HG03354 (cell line): Measurements from ENCODE around the gene FGD6.
"Not testable (repeated sequence)": the region's sequence is repeated elsewhere in the genome, so short reads cannot be mapped to it uniquely, and the experiment has no call there.

Source experiments
- ATAC-seq: cut with Tn5 transposase; IDR thresholded peaks from one replicate; pipeline ENCODE4 v1.9.1; 2021; ENCODE audit warnings: mild to moderate bottlenecking; ENCODE audit not compliant: unreplicated experiment, poor library complexity, severe bottlenecking

Gene FGD6

GRCh38 chr12:95101957-95102356, 115.3 kb downstream of the FGD6 start:
- not testable (repeated sequence) for ATAC-seq

DNA sequence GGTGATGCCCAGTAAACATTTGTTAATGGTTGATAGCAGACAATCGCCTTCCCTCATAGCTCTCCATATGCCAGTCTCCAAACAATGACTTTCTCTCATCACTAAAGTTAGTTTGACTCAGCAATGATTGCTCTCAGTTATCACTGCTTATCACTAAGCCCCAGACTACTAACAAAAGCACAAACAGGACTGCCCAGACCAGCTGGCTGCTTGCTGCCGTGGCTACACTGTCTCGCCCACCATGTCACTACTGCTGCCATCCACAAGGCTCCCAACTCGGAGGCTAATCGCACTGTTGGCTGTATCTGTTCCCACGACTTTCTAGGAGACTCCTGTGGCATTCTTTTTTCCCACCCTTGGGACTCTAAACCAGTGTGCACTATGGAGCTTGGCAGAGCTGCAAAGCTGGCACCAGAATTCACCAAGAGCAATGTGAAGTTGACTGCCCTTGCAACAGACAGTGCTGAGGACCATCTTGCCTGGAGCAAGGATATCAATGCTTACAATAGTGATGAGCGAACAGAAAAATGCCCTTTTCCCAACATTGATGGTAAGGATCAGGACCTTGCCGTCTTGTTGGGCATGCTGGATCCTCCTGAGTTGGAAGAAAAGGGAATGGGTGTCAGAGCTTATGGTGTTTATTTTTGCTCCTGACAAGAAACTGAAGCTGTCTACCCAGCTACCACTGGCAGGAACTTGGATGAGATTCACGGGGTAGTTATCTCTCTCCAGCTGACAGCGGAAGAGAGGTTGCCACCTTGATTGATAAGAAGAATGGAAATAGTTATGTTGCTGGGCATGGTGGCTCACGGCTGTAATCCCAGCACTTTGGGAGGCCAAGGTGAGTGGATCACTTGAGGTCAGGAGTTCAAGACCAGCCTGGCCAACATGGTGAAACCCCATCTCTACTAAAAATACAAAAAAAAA, 116.7 kb downstream of the FGD6 start:
- no peak for ATAC-seq

DNA sequence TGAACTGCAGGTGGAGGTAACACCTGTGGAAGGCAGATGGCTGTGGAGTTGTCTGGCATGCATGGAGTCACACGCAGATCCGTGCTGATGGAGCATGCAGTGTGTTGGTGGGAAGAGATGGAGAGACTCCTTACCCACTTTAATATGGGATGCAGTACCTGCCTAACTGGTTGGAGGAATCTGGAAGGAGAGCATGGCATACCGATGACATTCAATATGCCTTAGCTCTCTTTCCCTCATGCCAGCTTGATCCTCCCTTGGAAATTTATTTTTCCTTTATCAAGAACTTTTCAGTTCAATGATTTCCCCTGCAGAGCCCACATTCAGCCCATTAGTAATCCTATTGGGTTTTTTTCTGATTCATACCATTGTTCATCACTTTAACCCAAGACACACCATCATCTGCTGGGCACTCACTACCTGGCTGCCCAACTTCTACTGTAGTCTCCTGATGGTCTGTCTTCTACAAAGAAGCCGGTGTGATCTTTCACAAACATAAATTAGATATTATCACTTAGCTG, 117.9 kb downstream of the FGD6 start:
- ATAC-seq: no peak

DNA sequence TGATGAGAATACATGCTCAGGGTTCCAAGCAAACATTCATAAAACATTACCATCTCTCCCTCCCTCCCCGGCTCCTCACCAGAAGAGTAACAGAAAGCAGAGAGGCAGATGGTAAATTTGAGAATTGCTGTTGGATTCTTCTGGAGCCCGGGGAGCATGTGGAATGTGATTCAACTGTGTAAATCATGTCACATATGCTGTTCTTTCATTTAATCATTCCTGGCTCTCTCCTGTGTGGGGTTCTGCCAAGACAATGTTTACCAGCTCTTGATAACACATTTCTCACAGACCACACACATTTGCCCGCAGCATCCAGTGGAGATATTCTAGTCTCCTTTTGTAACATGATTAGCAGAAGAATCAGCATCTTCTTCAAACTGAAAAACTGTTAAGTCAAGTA, 120.4 kb downstream of the FGD6 start:
- ATAC-seq: no peak

DNA sequence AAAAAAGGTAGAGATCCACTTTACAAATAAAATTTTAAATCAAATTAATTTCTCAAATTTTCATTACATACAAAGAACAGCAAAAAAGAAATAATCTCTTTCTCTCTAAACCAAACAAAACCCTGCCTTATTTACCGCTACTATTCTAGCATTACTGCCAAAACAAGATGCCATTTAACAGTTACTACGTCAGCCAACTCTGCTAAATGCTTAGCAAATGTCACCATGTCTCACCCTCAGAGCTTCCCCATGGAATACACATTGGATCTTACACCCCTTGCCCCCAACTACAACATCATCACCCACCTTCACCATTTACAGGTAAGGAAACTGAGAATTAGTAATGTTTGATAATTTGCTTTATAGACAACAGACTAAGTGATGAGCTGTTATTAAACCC, 120.9 kb downstream of the FGD6 start:
- ATAC-seq: no peak

DNA sequence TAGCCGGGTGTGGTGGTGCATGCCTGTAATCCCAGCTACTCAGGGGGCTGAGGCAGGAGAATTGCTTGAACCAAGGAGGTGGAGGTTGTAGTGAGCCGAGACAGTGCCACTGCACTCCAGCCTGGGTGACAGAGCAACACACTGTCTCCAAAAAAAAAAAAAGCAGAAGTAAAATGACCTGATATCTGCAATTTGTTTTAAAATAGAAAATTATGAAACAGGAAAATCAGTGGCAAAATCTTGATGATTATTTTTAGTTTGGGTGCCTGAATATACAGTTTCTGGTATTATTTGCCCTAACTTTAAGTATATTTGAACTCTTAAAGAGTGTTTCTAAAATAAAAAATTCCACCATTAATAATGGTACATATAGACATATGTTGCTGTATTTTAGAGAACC, 121.4 kb downstream of the FGD6 start:
- not testable (repeated sequence) for ATAC-seq

- ATAC-seq: no peak
Observed at GRCh38 chr12:95089462-95089861, 127.8 kb downstream of the FGD6 start.

- no peak for ATAC-seq
Observed at GRCh38 chr12:95088379-95088778, 128.9 kb downstream of the FGD6 start.

DNA sequence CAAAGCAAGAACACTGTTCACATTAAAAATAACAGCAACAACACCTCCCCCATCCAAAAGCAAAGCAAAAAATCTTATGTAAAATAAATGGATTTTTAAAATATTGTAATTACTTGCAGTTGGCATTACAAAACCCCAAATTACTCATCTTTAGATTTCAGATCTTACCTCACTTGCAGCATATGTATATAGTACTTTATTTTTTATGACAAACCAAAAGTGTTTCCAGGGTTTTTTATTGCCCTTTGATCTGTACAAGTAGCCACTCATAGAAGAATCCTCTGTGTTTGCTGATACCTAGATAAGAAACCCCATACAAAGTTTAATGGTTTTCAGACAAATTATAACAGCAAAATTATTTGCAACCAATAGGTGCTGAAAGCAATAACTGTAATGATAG, 131.7 kb downstream of the FGD6 start:
- ATAC-seq: no peak

GRCh38 chr12:95083938-95084337, 133.3 kb downstream of the FGD6 start:
- ATAC-seq: no peak

DNA sequence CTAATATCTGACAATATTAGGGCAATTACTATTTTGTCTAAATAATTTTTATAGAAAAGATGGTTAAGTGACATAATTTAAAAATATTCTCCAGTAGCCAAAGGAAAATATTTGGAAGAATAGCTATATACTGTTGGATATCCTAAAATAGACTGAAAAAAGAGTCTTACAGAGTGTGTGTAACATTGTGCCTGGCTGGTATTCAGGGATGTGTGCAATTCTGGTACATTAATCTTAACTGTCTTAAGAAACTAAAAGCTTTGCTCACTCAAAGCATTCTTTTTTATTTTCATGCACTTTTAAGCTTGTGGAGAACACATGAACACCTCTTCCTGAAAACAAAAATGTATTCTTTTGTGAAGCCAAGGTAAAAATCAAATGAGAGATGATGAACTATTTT, 133.8 kb downstream of the FGD6 start:
- no peak for ATAC-seq

GRCh38 chr12:95077341-95077740, 139.9 kb downstream of the FGD6 start:
- ATAC-seq: no peak

- no peak for ATAC-seq
Observed at GRCh38 chr12:95074766-95075165, 142.5 kb downstream of the FGD6 start.

DNA sequence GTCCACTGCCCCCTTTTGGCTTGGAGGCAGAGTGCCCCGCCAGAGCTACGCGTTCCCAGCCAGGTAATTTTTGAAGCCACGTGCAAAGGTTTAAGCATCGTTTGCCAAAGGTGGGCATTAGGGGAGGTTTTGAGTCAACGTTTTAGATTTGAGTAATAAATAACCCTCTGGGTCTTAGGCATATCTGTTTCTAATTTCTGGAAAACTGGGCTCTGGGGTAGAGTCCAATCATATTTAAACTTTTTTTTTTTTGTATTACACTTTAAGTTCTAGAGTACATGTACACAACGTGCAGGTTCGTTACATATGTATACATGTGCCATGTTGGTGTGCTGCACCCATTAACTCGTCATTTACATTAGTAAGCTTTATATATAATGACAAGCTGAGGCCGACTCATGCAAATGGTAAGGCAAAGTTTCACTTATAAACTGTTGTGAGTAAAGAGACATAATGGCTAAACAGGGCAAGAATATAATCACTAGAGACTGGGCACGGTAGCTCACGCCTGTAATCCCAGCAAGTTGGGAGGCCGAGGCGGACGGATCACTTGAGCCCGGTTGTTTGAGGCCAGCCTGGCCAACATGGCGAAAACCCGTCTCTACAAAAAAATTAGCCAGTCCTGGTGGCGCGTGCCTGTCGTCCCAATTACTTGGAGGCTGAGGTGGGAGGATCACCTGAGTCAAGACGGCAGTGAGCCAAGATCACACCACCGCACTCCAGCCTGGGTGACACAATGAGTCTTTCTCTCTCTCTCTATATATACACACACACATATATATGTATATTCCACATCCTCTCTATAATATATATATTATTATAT, 143.4 kb downstream of the FGD6 start:
- ATAC-seq: no peak

- ATAC-seq: peak; percentile 96
Observed at GRCh38 chr12:95072900-95073697, 144.2 kb downstream of the FGD6 start, which contains the start of gene NR2C1. Gene NR2C1 (minus strand): TSS chr12:95073618. CDS start chr12:95067384, 6,234 bp downstream.

DNA sequence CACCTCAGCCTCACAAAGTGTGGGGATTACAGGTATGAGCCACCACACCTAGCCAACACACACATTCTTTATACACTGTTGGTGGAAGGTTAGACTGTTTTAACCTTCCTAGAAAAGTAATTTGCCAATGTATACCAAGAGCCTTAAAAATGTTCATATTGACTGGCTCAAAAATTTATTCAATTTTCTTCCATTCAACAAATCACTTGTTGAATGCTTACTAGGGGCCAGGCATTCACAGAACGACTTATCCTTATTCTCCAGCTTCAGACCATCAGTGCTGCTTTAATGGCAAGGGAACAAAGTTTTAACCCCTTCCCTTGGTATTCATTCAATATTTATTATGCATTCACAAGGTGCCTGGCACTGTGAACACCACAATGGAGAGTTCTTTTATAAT, 146.9 kb downstream of the FGD6 start:
- no peak for ATAC-seq

DNA sequence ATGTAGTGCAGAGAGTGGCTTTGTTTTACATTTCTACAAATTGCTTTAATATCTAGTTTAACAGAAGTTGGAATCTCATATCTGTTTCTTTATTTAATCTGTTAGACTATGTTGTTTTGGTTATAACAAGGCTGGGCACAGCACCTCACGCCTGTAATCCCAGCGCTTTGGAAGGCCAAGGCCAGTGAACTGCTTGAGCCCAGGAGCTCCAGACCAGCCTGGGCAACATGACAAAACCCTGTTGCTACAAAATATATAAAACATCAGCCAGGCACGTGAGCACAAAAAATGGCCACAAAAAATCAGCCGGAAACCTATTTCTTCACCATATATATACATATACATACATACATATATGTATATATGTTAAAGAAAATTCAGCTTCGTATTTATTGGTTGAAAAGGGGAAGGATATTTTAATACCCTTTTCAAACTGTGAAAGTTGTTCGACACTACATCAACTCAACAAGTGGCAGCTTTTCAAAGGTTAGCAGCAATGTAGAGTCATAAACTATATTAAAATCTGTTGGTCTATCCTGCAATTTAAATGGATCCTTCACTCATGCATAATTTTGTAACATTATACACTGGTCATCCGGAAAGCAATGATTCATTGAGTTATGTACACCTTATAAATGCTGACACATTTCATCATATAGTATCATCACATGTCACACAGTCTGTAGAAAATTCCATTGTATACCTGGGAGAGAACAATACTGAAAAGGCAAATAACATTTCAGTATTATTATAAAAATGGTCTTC, 151.0 kb downstream of the FGD6 start:
- no peak for ATAC-seq

DNA sequence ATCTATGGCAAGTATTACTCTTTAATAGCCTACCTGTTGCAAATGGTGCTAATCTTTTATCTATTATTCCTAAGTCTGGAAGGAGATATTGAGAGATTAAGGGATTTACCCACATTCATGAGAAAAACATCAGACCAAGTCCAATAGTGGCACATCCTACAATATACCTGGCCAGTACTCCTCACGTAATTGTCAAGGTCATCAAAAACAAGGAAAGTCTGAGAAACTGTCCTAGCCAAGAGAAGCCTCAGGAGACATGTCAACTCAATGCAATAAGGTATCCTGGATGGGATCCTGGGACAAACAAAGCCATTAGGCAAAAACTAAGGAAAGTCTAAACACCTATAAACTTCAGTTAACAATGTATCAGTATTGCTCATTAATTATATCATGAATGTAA, 156.3 kb downstream of the FGD6 start:
- no peak for ATAC-seq

DNA sequence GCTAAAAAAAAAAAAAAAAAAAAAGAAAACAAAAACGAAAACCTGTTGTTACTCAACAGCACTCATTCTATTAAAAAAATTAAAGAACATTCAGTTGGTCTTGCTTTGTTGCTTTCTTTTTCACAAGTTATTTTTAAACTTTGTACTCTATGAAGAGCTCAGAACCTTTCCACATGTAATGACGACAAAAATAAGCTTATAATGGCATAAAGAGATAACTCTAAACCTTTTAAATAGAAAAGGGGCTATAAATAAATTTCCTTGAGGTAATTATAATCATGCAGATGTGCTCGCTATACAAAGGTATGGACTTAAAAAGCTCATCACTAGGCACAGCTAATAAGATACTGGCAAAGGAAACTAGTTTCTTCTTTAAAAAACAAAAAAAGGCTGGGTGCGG, 157.3 kb downstream of the FGD6 start:
- no peak for ATAC-seq
